Mammary epithelial cell (primary cell): ENCODE measurements around the gene TMIGD3.

Experiments
- EZH2 ChIP-seq: IDR thresholded peaks from 2 replicates; pipeline ENCODE4 v1.6.1; 2012; ENCODE audit warnings: low read length, inconsistent platforms, borderline replicate concordance
- TF ChIP-seq, protein P1 (sequence below), 2 donors: IDR thresholded peaks in 1 of 2; conservative IDR thresholded peaks in 1 of 2; 2 replicates each; pipeline ENCODE4 v1.5.1; 2011 to 2012; ENCODE audit warnings: inconsistent platforms in 2 of 2, low read length in 2 of 2, mild to moderate bottlenecking in 2 of 2, control low read depth in 1 of 2, low read depth in 1 of 2; ENCODE audit not compliant: insufficient read depth in 1 of 2; ENCODE audit errors: extremely low read depth in 1 of 2

DNA sequence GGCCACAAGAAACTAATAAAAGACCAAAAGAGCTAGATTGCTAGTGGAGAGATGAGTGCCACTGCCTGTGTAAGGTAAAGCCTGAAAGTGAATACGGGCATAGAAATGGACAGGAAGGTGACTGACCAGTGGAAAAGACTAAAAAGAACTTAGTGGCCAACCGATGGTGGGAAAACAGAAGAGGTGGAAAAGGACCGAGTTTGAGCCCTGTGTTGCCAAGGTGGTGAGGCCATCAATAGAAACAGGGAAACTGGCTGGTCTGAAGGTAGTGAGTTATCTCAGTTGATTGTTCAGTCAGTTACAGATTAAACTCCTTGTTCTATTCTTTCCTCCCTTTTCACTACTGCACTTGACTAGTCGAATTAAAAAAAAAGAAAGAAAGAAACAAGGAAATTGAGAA is 56.9 kb downstream of the TMIGD3 start:
- TF ChIP-seq, protein P1, sequence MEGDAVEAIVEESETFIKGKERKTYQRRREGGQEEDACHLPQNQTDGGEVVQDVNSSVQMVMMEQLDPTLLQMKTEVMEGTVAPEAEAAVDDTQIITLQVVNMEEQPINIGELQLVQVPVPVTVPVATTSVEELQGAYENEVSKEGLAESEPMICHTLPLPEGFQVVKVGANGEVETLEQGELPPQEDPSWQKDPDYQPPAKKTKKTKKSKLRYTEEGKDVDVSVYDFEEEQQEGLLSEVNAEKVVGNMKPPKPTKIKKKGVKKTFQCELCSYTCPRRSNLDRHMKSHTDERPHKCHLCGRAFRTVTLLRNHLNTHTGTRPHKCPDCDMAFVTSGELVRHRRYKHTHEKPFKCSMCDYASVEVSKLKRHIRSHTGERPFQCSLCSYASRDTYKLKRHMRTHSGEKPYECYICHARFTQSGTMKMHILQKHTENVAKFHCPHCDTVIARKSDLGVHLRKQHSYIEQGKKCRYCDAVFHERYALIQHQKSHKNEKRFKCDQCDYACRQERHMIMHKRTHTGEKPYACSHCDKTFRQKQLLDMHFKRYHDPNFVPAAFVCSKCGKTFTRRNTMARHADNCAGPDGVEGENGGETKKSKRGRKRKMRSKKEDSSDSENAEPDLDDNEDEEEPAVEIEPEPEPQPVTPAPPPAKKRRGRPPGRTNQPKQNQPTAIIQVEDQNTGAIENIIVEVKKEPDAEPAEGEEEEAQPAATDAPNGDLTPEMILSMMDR (conservative IDR thresholded peaks at IDR 0.05 in 1 of 2, IDR thresholded peaks at IDR 0.05 in 1 of 2; ENCODE audit: extremely low read depth in 1 of 2, insufficient read depth in 1 of 2, low read depth in 1 of 2, low read length in 2 of 2): no peak
- TF ChIP-seq EZH2: no peak
